HS-27A (cell line): Measurements from ENCODE around the gene COPA.
A peak's percentile ranks its signal among the peaks of the same experiment; 100 is the strongest.
"Not testable (repeated sequence)": the region's sequence is repeated elsewhere in the genome, so short reads cannot be mapped to it uniquely, and the experiment has no call there.

Experiments used
- DNase-seq: peaks from one replicate; pipeline ENCODE4 v3.0.0-alpha.2; 2012; ENCODE audit warnings: low read depth, missing footprints

The COPA gene

DNA sequence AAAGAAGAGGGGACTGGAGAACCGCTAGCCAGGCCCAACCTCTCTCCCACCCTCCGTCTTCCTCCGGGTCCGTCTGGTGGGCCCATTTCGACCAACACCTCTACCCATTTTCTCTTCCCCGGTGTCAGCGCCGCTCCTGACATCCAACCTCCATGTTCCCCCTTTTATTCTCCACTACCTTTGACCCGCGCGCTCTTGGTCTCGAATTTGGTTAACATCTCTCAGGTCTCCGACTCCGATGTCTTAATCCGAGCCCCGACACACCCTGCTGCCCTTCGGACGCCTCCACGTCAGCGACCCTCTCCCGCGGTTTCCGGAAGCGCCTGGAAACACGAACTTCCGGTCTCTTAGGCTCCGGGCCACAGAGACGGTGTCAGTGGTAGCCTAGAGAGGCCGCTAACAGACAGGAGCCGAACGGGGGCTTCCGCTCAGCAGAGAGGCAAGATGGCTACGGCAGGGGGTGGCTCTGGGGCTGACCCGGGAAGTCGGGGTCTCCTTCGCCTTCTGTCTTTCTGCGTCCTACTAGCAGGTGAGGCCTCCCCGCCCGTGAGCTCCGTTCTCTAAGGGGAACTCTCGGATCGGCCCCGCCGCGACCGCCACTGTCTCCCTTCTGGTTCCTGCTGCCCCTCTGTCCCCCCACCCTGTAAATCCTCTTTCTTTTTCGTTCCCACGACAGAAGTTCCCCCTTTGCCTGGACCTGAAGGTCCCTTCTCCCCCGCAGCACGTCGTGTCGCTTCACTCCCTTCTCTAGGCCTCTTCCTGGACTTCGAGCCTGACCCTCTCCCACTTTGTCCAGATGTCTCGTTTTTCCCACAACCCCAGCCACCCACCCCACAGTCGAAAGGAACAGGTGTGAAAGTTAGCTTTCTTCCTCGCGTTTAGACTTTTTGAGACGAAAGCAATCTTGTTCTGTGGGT lies at the start of gene COPA, which contains the start of gene NCSTN:
Gene COPA, minus strand, starts transcription at position 298 of the 917 bp plus-strand sequence. Its CDS starts 80 bp downstream, at position 218.
Gene NCSTN, plus strand, starts transcription at position 431 of the 917 bp plus-strand sequence. Its CDS starts 14 bp downstream, at position 445.
- DNase-seq: peak; percentile 87

DNA sequence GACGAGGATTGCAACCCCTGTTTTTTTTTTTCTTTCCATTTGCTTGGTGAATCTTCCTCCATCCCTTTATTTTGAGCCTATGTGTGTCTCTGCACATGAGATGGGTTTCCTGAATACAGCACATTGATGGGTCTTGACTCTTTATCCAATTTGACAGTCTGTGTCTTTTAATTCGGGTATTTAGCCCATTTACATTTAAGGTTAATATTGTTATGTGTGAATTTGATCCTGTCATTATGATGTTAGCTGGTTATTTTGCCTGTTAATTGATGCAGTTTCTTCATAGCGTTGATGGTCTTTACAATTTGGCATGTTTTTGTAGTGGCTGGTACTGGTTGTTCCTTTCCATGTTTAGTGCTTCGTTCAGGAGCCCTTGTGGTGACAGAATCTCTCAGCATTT lies 45.4 kb upstream of the COPA start:
- not testable (repeated sequence) for DNase-seq

DNA sequence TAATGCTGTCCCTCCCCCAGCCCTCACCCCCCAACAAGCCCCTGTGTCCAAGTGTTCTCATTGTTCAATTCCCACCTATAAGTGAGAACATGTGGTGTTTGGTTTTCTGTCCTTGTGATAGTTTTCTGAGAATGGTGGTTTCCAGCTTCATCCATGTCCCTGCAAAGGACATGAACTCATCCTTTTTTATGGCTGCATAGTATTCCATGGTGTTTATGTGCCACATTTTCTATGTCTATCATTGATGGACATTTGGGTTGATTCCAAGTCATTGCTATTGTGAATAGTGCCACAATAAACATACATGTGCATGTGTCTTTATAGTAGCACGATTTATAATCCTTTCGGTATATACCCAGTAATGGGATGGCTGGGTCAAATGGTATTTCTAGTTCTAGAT lies 41.8 kb upstream of the COPA start:
- not testable (repeated sequence) for DNase-seq

DNA sequence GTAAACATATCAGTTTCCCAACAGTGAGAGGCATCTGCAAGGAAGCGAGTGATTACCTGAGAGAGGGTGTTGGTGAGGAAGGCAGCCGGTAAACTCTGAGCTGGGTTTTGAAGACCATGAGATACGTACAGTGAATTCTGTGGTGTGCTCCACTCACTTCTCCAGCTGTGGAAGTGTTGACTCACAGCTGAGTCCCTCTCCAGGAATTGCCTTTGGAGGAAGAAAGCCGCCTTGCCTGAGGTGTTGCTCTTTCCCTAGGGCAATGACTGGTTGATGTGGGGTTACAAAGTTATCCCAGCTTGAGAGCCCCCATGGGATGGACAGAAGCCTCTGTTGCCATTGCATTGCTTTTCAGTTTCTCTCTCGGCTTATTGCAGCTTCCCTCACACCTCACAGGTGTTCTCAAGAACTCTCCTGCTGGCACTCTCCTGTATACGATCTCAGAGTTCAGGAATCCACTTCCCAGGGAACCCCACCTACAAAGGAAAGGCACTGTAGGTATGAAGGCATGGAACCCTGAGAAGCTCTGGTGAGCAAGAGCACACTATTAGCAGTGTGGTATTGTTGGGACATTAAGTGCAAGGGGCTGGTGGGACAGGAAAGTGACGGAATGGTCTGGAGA lies 34.6 kb upstream of the COPA start:
- no peak for DNase-seq

DNA sequence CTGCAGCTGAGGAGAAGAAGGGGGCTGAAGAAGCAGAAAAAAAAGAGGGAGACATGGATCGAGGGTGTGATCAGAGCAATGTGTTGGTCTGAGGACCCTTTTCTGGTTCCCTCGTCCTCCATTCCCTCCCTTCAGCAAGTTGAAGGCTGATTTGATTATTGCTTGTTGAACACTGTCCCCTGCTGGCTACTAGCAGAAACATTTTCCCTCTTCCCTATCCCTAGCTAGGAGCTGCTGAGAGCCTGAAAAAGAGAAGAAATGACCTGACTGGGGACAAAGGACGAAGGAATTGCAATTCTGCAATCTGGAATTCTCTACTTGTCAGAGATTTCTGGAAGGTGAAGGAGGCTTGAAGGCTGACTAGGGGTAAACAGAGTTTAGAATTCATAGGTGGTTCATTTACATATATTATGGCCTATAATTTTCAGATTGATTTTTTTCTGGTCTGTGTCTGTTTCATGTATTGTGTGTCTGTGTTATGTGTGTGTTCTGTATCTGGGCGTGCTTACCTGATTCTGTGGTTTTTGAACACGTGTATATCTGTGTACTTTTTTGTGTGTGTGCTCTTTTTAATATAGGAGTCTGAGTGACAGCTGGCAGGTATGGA lies 33.6 kb upstream of the COPA start:
- DNase-seq: peak; percentile 15

DNA sequence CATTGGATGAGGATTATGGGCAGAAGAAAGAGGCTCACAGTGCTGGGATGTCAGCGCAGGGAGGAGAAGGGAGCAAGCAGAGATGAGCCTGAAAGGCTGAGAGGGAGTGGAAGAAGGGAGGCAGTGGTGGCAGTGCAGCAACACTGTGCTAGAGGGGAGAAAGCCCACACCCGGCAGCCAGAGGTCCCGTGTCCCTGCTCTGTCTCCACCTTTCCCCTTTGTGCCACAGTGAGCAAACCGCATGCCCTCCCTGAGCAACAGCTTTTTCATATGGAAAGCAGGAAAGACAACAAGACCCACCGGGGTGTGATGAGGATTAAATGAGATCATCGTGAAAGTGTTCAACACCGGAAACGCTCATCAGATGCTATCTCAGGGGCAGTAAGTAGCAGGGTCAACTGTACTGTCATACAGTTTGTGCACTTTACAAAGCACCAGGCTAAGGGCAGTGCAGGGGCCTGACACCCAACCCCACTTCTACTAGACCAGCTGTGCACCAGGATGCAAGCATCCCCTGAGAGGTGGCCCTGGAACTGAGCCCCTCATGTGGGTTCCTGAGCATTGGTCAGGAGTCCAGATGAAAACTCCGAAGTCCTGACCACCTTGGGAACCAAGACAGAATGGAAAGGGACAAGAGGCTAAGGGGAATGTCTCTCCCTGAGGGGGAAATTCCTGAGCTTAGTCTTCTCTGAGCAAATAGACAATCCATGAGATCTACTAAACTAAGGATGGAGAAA lies 32.9 kb upstream of the COPA start:
- DNase-seq: no peak

DNA sequence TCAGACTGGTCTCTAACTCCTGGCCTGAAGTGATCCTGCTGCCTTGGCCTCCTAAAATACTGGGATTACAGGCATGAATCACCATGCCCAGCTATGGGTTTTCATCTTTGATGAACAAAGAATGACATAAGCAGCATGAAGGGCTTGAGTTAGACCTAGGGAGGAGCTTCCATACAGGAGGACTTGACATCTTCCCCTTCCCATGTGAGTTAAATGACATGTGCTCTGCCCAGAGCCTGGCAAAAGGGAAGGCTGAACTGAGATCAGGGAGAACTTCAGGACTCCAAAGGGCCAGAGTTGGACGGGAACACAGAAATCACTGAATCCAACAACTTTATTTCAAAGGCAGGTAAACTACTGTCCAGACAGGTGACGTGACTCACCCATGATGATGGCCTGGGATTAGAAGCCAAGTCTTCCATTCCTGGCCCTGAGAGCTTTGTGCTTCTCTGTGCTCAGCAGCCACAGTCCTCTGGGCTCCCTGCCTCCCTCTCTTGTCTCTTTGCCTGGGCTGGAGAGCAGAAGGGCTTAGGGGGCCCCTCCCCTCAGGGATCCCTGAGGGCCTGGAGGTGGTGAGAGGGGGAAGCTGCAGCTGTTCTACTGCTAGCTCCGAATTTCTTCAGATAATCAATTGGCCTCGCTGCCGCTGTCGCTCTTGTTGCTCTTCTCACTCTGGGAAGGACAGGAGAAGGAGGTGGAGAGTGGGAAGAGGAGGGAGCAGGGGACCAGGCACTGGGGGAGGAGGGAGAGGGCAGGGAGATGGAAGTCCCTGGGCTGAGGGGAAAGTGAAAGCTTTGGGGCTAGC lies 31.5 kb upstream of the COPA start:
- no peak for DNase-seq

DNA sequence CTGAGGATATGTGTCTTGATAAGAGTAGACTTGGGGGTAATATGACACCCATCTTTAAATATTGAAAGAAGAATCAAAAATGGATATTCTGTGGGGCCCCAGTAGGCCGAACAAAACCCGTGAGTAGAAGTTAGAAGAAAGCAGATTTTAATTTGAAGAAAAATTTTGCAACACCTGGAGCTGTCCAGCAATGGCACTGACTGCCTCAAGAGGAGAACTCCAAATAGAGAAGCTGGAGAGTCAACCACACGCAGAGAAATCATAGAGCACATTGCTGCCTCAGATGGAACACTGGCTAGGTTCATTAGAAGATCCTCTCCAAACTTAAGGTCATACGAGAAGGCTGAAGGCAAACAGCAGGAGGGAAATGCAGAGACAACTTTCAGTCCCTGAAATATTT lies 30.6 kb upstream of the COPA start:
- no peak for DNase-seq

DNA sequence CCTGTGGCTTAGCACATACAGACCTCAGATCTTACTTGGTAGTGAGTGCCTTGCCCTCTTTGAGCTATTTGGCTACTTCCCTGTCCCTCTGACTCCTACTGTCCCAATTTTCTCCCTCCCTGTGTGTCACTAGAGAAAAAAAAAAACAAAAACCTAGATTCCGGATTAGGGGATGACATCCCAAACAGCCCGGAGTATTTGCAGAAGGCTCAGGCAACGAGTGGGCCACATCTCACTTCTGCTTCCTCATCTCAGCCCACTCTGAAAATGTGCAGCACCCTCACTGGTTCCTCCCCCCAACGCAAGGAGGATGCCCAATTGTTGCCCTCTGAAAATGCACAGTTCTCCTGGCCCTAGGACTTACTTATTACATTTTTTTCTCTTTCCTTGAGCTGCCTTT lies 28.7 kb upstream of the COPA start:
- no peak for DNase-seq

DNA sequence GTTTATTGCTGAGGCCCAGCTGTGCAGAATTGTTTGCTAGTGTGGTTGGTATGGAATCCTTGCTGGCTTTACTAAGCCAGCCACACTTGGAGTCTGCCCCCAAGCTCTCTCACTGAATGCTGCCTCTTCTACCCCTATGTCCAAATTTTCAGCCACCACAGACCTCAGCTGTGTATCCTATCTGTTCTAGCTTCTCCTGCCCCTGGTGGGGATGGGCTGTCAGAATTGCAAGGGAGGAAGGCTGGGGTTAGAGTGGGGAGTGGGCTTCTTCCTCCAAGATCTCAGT lies 28.2 kb upstream of the COPA start:
- no peak for DNase-seq

DNA sequence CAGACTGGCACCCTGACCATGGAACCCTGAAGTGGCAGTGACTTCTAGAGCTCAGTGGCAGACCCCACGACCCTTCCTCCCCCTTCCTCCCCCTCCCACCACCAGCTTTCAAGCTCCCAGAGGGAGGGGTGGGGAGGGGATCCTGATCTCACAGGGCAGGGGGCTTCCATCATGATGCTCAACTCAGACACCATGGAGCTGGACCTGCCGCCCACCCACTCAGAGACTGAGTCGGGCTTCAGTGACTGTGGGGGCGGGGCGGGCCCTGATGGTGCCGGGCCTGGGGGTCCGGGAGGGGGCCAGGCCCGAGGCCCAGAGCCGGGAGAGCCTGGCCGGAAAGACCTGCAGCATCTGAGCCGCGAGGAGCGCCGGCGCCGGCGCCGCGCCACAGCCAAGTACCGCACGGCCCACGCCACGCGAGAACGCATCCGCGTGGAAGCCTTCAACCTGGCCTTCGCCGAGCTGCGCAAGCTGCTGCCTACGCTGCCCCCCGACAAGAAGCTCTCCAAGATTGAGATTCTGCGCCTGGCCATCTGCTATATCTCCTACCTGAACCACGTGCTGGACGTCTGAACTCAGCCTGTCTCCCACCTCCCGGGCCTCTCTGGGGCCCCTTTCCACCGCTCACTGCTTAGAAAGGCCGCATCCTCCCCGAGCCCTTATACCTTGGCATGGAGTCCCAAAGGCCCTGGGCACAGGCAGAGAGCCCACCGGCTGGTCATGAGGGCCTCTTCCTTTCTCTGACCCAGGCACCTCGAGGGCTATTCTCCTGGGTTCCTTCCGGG lies 27.7 kb upstream of the COPA start:
- no peak for DNase-seq

DNA sequence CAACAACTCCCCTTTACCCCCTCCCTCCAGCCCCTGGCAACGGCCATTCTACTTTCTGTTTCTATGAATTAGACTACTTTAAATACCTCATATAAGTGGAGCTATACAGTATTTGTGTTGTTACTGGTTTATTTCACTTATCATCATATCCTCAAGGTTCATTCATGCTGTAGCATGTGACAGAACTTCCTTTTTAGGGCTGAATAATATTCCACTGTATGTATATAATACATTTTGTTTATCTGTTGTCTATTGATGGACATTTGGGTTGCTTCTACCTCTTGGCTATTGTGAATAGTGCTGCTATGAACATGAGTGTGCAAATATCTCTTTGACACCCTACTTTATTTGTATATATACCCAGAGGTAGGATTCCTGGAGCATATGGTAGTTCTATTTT lies 26.0 kb upstream of the COPA start:
- no peak for DNase-seq

DNA sequence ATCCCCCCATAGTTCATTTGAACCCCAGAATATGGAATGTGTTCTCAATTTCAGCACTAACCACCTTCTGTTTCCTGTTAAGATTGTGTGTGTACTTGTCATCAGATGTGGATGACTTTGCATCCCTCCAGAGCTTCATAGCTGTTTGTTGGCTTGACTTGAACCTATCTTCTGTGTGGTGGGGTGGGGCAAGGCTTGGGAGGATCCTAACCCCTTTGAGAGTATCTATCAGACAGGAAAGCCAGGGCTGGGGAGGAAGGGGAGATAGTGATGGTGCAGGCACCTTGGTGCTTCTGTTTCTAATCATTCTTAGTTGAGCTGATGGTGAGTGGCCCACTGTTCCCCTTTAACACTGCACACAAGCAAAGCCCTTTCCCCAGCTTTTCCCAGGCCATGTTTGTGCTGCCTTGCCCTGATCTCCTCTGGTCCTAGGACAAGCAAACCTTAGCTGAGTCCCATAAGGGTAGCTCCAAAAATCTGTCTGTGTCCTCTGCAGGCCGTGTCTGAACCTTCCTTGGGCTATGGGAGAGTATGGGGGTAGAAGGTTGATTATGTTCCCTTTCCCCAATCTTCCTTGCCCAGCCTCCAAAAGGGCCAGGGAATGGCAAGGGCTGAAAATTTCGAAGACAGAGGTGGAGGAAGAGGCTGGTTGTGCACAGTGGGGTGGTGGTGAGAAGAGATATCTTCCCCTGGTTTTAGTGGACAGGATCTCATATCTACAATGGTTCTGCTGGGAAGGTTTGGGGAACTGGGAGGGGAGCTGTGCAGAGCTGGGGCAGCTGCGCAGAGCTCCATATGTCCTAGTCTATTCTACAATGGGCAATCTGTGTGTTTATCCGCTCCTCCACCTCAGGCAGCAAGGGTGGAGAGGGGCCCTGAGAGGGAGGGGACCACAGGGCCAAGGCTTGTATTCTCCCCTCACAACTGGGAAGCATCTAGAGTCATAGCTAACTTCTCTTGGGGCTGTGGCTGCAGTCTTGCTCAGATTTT lies 25.2 kb upstream of the COPA start:
- no peak for DNase-seq

DNA sequence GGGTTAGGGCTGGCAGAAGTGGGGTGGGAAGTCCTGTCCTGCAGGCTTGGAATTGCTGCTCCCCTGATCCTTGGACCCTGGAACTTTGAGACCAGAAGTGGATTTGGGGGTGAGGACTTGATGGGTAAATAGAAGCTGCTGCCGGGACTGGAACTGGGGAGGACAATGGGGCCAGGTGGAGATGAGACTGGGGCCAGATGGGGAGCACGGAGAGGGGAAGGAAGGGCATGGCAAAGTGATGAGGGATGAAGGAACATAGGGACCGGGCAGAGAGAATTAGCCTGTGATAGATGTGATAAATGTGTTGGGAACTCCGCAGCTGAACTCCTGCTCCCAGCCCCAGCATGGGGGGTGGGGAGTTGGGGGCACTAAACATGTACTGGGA lies 24.5 kb upstream of the COPA start:
- DNase-seq: no peak

DNA sequence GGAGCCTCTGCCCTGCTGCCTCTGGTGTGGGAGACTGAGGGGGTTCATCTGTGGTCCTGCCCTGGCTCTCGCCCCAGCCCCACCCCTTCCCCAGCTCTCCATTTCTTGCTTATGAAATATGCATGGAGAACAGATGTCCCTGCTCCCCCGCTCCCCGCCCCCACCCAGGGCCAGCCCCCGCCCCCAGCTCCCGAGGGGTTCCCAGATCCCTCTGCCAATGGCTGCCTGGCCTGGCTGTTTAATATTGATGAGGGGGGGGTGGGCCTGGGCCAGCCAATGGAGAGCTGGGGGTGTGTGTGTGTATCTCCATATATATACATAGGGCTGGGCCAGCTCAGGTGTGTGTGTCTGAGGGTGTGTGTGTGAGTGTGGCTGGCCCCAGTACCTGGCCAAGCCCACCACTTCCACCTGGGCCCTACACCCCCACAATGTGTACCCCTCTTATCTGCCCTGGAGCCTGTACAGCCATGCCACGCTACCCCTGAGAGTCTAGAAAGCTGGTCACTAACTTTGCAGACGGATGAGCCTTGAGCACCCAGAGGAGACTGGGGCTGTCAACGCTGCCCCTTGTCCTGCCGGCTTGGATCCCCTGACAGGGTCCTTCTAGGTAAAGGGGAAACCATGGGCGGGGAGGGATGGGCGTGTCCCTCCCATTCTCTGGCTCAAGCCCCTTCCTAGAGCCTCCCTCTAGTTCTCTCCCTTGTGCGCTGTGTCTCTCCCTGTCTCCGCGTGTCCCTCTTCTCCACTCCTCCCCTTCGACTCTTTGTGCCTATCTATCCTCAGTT lies 23.9 kb upstream of the COPA start, which contains the start of gene NHLH1:
Gene NHLH1, plus strand, starts transcription at position 341 of the 785 bp plus-strand sequence. CDS start 3,661 bp downstream, outside the sequence.
- no peak for DNase-seq

DNA sequence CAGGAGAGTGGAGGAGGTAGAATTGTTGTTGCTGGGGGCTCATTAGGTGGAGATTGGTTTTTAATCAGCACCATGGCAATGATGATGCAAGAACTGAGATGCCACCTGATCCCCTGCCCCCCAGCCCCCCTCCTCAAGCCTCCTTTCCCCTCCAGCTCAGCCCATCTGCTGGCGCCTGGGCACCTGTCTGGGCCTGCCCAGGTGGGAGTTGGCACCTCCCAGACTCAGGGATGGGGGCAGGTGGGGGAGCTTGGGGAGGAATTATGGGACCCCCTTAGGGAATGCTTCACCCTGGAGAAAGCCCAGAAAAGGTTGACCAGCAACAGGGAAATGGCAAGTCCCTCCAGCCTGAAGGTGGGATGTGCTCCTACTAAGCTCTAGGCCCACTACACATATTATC lies 22.3 kb upstream of the COPA start:
- DNase-seq: no peak

DNA sequence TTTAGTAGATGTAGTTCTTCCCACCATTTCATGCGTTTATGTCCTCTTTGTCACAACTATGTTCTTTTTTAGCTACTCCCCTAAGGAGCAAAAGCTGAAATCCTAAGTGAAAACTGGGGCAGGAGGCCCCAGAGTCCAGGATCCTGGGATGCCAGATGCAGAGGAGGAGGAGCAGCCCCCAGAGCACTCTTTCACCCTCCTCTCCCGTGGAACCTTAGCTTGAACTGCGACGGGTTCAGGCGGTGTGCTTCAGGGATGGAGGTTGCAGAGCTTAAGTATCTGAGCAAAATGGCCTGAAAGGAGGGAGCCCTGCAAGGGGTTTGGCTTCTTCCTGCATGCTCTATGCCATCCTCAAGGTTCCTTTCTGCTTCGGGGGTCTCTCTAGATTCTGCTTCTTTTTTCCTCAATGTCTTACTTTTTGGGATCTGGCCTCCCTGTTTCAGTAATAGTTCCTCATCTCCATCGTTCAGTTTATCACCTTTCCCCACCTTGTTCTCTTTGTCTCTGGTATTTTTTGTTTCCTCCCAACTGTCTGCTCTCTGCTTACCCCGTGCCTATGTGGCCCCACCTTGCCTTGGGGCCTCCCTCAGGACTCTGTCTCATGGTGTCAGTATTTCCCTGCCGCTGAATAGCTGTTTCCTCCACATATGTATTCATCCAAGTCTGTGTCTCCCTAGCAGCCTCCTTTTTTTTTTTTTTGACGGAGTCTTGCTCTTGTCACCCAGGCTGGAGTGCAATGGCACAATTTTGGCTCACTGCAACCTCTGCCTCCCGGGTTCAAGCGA lies 21.1 kb upstream of the COPA start:
- no peak for DNase-seq

DNA sequence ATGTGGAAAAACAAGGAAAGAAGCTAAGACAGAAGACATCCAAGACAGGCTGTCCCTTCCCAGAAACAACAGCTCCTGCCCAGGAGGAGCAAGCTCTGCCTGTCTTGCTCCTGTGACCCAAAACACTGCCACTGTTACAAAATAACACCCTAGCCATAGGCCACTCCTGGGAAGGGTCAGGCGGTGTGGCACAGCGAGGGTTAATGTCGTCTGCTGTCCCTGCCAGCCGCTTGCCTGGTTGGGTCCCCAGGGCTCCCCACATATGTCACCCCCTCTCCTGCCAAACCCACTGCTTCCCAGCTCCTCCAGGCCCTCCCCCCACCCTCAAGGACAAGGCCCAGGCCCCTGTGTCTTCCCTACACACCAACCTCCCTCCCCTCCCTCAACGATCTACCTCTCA lies 20.0 kb upstream of the COPA start:
- no peak for DNase-seq
